Neural progenitor cell (in vitro differentiated cells): ENCODE measurements around the gene TOR1B. TPM values are rescaled to one million over a fixed set of nuclear protein-coding genes. Genes with fewer than 3 reads are reported as not detected.

Experiments
- DNase-seq: peaks from one replicate; pipeline ENCODE4 v3.0.0-alpha.2; 2016; ENCODE audit warnings: low spot score
- H2AFZ ChIP-seq: fragments of 200-600 bp; sonication (generic); replicated peaks from 2 replicates; pipeline ENCODE4 v1.6.1; 2016; ENCODE audit warnings: antibody characterized with exemption
- H3F3A ChIP-seq: fragments of 200-600 bp; sonication (generic); 2 replicates; pipeline ENCODE4 v1.6.1; 2016; ENCODE audit warnings: antibody characterized with exemption, low read depth
- H3K27ac ChIP-seq: fragments of 200-600 bp; sonication (generic); 2 replicates; pipeline ENCODE4 v1.5.1; 2016; ENCODE audit warnings: mild to moderate bottlenecking
- H3K27me3 ChIP-seq: fragments of 200-600 bp; sonication (generic); 2 replicates; pipeline ENCODE4 v1.6.1; 2016; ENCODE audit warnings: mild to moderate bottlenecking, moderate library complexity
- H3K36me3 ChIP-seq: fragments of 200-600 bp; sonication (generic); 2 replicates; pipeline ENCODE4 v1.5.1; 2016
- H3K4me1 ChIP-seq: fragments of 200-600 bp; sonication (generic); 2 replicates; pipeline ENCODE4 v1.6.1; 2016; ENCODE audit warnings: mixed run types
- H3K4me2 ChIP-seq: fragments of 200-600 bp; sonication (generic); 2 replicates; pipeline ENCODE4 v1.6.1; 2016
- H3K4me3 ChIP-seq: fragments of 200-600 bp; sonication (generic); 2 replicates; pipeline ENCODE4 v1.5.1; 2016
- H3K79me2 ChIP-seq: fragments of 200-600 bp; sonication (generic); 2 replicates; pipeline ENCODE4 v1.6.1; 2016; ENCODE audit warnings: low read depth
- H3K9ac ChIP-seq: fragments of 200-600 bp; sonication (generic); 2 replicates; pipeline ENCODE4 v1.6.1; 2016
- H3K9me3 ChIP-seq: fragments of 200-600 bp; sonication (generic); 2 replicates; pipeline ENCODE4 v1.5.1; 2016; ENCODE audit warnings: low read depth
- H4K20me1 ChIP-seq: fragments of 200-600 bp; sonication (generic); 2 replicates; pipeline ENCODE4 v1.6.1; 2016; ENCODE audit warnings: low read depth
- H3K27ac Mint-ChIP-seq: 3 replicates; pipeline ENCODE4 v1.8.0; 2021; ENCODE audit warnings: mixed read lengths
- H3K27me3 Mint-ChIP-seq: 2 replicates; pipeline ENCODE4 v1.8.0; 2022; ENCODE audit warnings: low read depth, mild to moderate bottlenecking, inconsistent platforms, moderate library complexity, mixed read lengths; ENCODE audit not compliant: insufficient read depth
- H3K36me3 Mint-ChIP-seq: 3 replicates; pipeline ENCODE4 v1.8.0; 2021; ENCODE audit warnings: mixed read lengths
- H3K4me1 Mint-ChIP-seq: 3 replicates; pipeline ENCODE4 v1.8.0; 2021; ENCODE audit warnings: mixed read lengths
- H3K4me3 Mint-ChIP-seq: 3 replicates; pipeline ENCODE4 v1.8.0; 2021; ENCODE audit warnings: mild to moderate bottlenecking, moderate library complexity, mixed read lengths
- H3K9me3 Mint-ChIP-seq: 3 replicates; pipeline ENCODE4 v1.8.0; 2020; ENCODE audit warnings: mixed read lengths
- EZH2 ChIP-seq: fragments of 200-600 bp; sonication (generic); IDR thresholded peaks from 2 replicates; pipeline ENCODE4 v1.6.1; 2017; ENCODE audit warnings: antibody characterized with exemption, mild to moderate bottlenecking, moderate library complexity
- EZH2phosphoT487 ChIP-seq: fragments of 200-600 bp; sonication (generic); IDR thresholded peaks from 2 replicates; pipeline ENCODE4 v1.6.1; 2017; ENCODE audit warnings: antibody characterized with exemption
- total RNA-seq: library from RNA; depleted of rRNA; stranded (reverse); fragments of >200 nt; gene quantifications from 2 replicates; pipeline ENCODE4 v1.2.3, GENCODE V29; 2015; ENCODE audit warnings: low replicate concordance
- TF ChIP-seq, protein P1 (sequence below): fragments of 200-600 bp; sonication (generic); IDR thresholded peaks from 2 replicates; pipeline ENCODE4 v1.5.1; 2017; ENCODE audit warnings: antibody characterized with exemption, mild to moderate bottlenecking

The TOR1B gene
- total RNA-seq, 1 donor from 2014 or later = 12.2 TPM

DNA sequence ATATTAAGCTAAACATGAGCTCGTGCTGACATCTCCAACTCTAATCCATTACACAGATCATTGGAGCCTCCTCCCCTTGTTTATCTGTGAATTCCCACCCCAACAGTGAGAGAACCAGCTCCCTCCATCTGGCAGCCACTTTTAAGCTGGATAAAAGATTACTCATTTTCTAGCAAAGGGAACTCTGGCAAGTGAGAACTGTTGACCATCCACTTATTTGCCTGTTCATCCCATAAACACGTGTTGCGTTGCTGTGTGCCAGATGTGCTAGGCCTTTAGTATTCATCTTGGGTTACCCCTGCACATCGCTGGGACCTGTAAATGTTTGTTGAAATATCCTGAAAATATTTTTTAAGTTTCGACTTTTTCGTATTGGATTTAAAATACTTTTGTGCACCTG, 23.4 kb downstream of the TOR1B start:
- Mint-ChIP-seq H3K4me3 (no peak overlapping the region), H3K27ac (no peak overlapping the region), H3K9me3 (no peaks in the 10 kb centered on the region), H3K27me3 (no peaks in the 10 kb centered on the region), H3K4me1 (peaks cover 10% of the 10 kb centered on the region), H3K36me3 (peaks cover 13% of the 10 kb centered on the region)
- H3K9me3 ChIP-seq = no peaks in the 10 kb centered on the region
- TF ChIP-seq EZH2phosphoT487 (no peak), EZH2 (no peak)
- TF ChIP-seq, protein P1, sequence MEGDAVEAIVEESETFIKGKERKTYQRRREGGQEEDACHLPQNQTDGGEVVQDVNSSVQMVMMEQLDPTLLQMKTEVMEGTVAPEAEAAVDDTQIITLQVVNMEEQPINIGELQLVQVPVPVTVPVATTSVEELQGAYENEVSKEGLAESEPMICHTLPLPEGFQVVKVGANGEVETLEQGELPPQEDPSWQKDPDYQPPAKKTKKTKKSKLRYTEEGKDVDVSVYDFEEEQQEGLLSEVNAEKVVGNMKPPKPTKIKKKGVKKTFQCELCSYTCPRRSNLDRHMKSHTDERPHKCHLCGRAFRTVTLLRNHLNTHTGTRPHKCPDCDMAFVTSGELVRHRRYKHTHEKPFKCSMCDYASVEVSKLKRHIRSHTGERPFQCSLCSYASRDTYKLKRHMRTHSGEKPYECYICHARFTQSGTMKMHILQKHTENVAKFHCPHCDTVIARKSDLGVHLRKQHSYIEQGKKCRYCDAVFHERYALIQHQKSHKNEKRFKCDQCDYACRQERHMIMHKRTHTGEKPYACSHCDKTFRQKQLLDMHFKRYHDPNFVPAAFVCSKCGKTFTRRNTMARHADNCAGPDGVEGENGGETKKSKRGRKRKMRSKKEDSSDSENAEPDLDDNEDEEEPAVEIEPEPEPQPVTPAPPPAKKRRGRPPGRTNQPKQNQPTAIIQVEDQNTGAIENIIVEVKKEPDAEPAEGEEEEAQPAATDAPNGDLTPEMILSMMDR = no peak
- peaks cover 24% of the 10 kb centered on the region for H3K79me2 ChIP-seq
- H3F3A ChIP-seq = peaks cover 24% of the 10 kb centered on the region
- H3K4me1 ChIP-seq = no peaks in the 10 kb centered on the region
- H4K20me1 ChIP-seq = no peaks in the 10 kb centered on the region
- no peak overlapping the region for H3K4me3 ChIP-seq
- H3K4me2 ChIP-seq = no peak overlapping the region
- no peak for DNase-seq
- no peaks in the 10 kb centered on the region for H3K27me3 ChIP-seq
- H2AFZ ChIP-seq = no peak overlapping the region
- H3K9ac ChIP-seq = no peak overlapping the region
- H3K27ac ChIP-seq = no peak overlapping the region
- H3K36me3 ChIP-seq = no peaks in the 10 kb centered on the region

DNA sequence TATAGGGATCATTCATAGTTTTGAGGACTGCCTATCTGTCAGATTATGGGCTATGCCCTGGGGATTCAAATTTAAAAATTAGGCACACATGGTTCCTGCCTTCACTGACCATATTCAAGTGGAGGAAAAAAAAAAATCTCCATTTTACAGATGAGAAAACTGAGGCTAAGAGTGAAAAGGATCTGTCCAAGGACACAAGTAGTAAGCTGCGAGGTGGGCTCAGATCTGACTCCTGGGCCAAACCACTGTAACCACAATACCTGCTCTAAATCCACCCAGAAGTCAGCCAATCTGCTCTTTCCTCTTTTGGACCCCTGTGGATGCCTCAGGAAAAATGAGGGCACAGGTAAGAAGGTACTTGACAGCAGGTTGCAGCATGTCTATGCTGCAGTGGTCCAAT, 23.8 kb downstream of the TOR1B start:
- H3K36me3 Mint-ChIP-seq = peaks cover 13% of the 10 kb centered on the region

DNA sequence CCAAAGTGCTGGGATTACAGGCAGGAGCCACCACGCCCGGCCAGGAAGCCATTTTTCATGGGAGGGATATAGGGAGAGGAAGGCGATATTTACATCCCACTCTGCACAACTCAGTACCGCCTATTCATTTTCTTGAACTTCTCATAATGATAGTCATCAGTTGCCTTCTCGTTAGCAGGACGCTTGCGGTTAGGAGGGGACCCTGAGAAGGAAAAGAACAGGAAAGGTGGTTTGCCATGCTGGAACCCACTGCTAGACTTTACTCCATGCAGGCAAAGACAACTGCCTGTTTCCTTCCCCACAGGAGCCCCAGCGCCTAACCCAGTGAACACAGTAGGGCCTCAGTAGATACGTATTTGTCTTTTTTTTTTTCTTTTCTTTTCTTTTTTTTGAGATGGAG, 25.1 kb downstream of the TOR1B start:
- Mint-ChIP-seq H3K36me3 (peaks cover 7% of the 10 kb centered on the region), H3K4me3 (no peak overlapping the region), H3K4me1 (peaks cover 1% of the 10 kb centered on the region), H3K27ac (no peak overlapping the region), H3K27me3 (no peaks in the 10 kb centered on the region), H3K9me3 (no peaks in the 10 kb centered on the region)
- H3K27ac ChIP-seq = no peak overlapping the region
- H3K9me3 ChIP-seq = no peaks in the 10 kb centered on the region
- TF ChIP-seq EZH2 (no peak), EZH2phosphoT487 (no peak)
- TF ChIP-seq, protein P1 = no peak
- peaks cover 9% of the 10 kb centered on the region for H3K79me2 ChIP-seq
- H4K20me1 ChIP-seq = no peaks in the 10 kb centered on the region
- no peak overlapping the region for H2AFZ ChIP-seq
- no peak overlapping the region for H3K4me2 ChIP-seq
- H3K36me3 ChIP-seq = no peaks in the 10 kb centered on the region
- no peak overlapping the region for H3K4me3 ChIP-seq
- H3K27me3 ChIP-seq = no peaks in the 10 kb centered on the region
- H3K9ac ChIP-seq = no peak overlapping the region
- peaks cover 24% of the 10 kb centered on the region for H3F3A ChIP-seq
- no peak for DNase-seq
- H3K4me1 ChIP-seq = no peaks in the 10 kb centered on the region

More for the DNA sequence above, 23.8 kb downstream of the TOR1B start:
- H3K9me3 ChIP-seq = no peaks in the 10 kb centered on the region
- H3K4me1 ChIP-seq = no peaks in the 10 kb centered on the region
- no peaks in the 10 kb centered on the region for H3K27me3 ChIP-seq
- H3K4me2 ChIP-seq = no peak overlapping the region
- Mint-ChIP-seq H3K4me1 (peaks cover 10% of the 10 kb centered on the region), H3K27ac (no peak overlapping the region), H3K27me3 (no peaks in the 10 kb centered on the region), H3K9me3 (no peaks in the 10 kb centered on the region), H3K4me3 (no peak overlapping the region)
- peaks cover 21% of the 10 kb centered on the region for H3K79me2 ChIP-seq
- H3K9ac ChIP-seq = no peak overlapping the region
- no peak overlapping the region for H3K4me3 ChIP-seq
- H4K20me1 ChIP-seq = no peaks in the 10 kb centered on the region
- DNase-seq = no peak
- no peak overlapping the region for H3K27ac ChIP-seq
- H3F3A ChIP-seq = peaks cover 24% of the 10 kb centered on the region
- no peaks in the 10 kb centered on the region for H3K36me3 ChIP-seq
- H2AFZ ChIP-seq = no peak overlapping the region
- TF ChIP-seq EZH2 (no peak), EZH2phosphoT487 (no peak)
- TF ChIP-seq, protein P1 = no peak
